HepG2 (cell line): Measurements from ENCODE around the gene RTN4RL2. TPM values are rescaled to one million over a fixed set of nuclear protein-coding genes. Genes with fewer than 3 reads are reported as not detected.
A peak's percentile ranks its signal among the peaks of the same experiment; 100 is the strongest.

Experiments
- FIP1L1 ChIP-seq: fragments of 200-400 bp; formaldehyde crosslinking; IDR thresholded peaks from 2 replicates; pipeline ENCODE4 v1.6.1; 2018; ENCODE audit warnings: low read depth, mild to moderate bottlenecking, low read length, moderate library complexity, borderline replicate concordance; ENCODE audit not compliant: insufficient read depth
- KDM2A ChIP-seq: sonication (generic); formaldehyde crosslinking; IDR thresholded peaks from 2 replicates; pipeline ENCODE4 v1.4.0; 2020; ENCODE audit warnings: low read depth, missing genetic modification reagents, borderline replicate concordance
- KDM6A ChIP-seq: IDR thresholded peaks from 2 replicates; pipeline ENCODE4 v1.6.1; 2016; ENCODE audit warnings: low read depth
- KLF16 ChIP-seq, 2 experiments: sonication (generic) in 1 of 2; formaldehyde crosslinking in 1 of 2; IDR thresholded peaks; 2 replicates each; pipeline versions ENCODE4 v1.6.1 to v1.8.0; 2016 to 2023; ENCODE audit warnings: missing genetic modification reagents in 2 of 2, missing compliant biosample characterization in 1 of 2
- KLF9 ChIP-seq: IDR thresholded peaks from 2 replicates; pipeline ENCODE4 v1.6.1; 2016; ENCODE audit warnings: low read depth
- MZF1 ChIP-seq: sonication (generic); formaldehyde crosslinking; IDR thresholded peaks from 2 replicates; pipeline ENCODE4 v1.8.1; 2023; ENCODE audit warnings: mild to moderate bottlenecking, missing genetic modification reagents, borderline replicate concordance
- SALL2 ChIP-seq: sonication (generic); formaldehyde crosslinking; IDR thresholded peaks from 2 replicates; pipeline ENCODE4 v1.8.1; 2023; ENCODE audit warnings: mild to moderate bottlenecking, missing genetic modification reagents, inconsistent platforms
- ZFP36L1 ChIP-seq: sonication (generic); formaldehyde crosslinking; IDR thresholded peaks from 2 replicates; pipeline ENCODE4 v1.8.0; 2022; ENCODE audit warnings: mild to moderate bottlenecking, missing genetic modification reagents, moderate library complexity
- ZNF230 ChIP-seq: sonication (generic); formaldehyde crosslinking; IDR thresholded peaks from 2 replicates; pipeline ENCODE4 v1.4.0; 2020; ENCODE audit warnings: mild to moderate bottlenecking, missing genetic modification reagents
- ZNF569 ChIP-seq: sonication (generic); formaldehyde crosslinking; IDR thresholded peaks from 2 replicates; pipeline ENCODE4 v1.5.0; 2020; ENCODE audit warnings: mild to moderate bottlenecking, missing genetic modification reagents, moderate library complexity, borderline replicate concordance
- ZNF598 ChIP-seq: sonication (generic); formaldehyde crosslinking; IDR thresholded peaks from 2 replicates; pipeline ENCODE4 v1.5.1; 2020; ENCODE audit warnings: mild to moderate bottlenecking, missing genetic modification reagents, borderline replicate concordance
- ZNF7 ChIP-seq: IDR thresholded peaks from 2 replicates; pipeline ENCODE4 v1.6.1; 2016; ENCODE audit warnings: missing biosample characterization, missing genetic modification reagents
- polyA plus RNA-seq, 8 experiments: library from polyadenylated mRNA; depleted of rRNA in 3 of 8; stranded (reverse) in 7 of 8; unstranded in 1 of 8; fragments of >200 nt; fragmentation: Illumina TruSeq in 4 of 8; extraction: Trizol in 4 of 8; gene quantifications; 2 replicates each; pipeline versions ENCODE4 v1.2.1 to v1.2.3, GENCODE V29; 2011 to 2016; ENCODE audit warnings: low read depth in 4 of 8, missing spikeins in 1 of 8, mixed read lengths in 1 of 8; ENCODE audit not compliant: insufficient read depth in 1 of 8
- total RNA-seq, 5 experiments: library from RNA; depleted of rRNA; stranded (reverse); fragments of >200 nt; fragmentation: Illumina TruSeq; extraction: Trizol; gene quantifications; 2 replicates each; pipeline ENCODE4 v1.2.3, GENCODE V29; 2016; ENCODE audit warnings: low read depth in 1 of 5
- TF ChIP-seq, protein P1 (sequence below): sonication (generic); formaldehyde crosslinking; IDR thresholded peaks from 2 replicates; pipeline ENCODE4 v1.4.0; 2020; ENCODE audit warnings: missing genetic modification reagents
- TF ChIP-seq, protein P2 (sequence below): IDR thresholded peaks from 2 replicates; pipeline ENCODE4 v1.6.1; 2012; ENCODE audit warnings: inconsistent platforms
- TF ChIP-seq, protein P3 (sequence below): sonication (generic); formaldehyde crosslinking; IDR thresholded peaks from 2 replicates; pipeline ENCODE4 v1.4.0; 2020; ENCODE audit warnings: mild to moderate bottlenecking, missing genetic modification reagents
- TF ChIP-seq, protein P4 (sequence below): sonication (generic); IDR thresholded peaks from 2 replicates; pipeline ENCODE4 v1.6.1; 2016; ENCODE audit warnings: low read depth, borderline replicate concordance
- TF ChIP-seq, protein P5 (sequence below): sonication (generic); formaldehyde crosslinking; IDR thresholded peaks from 2 replicates; pipeline ENCODE4 v1.5.0; 2020; ENCODE audit warnings: mild to moderate bottlenecking, missing genetic modification reagents
- TF ChIP-seq, protein P6 (sequence below): sonication (generic); formaldehyde crosslinking; IDR thresholded peaks from 2 replicates; pipeline ENCODE4 v1.4.0; 2020; ENCODE audit warnings: missing genetic modification reagents, borderline replicate concordance

The RTN4RL2 gene
- total and polyA plus RNA-seq, 2 of the 13 experiments (the other 11 are each of a cell fraction or from before 2014, with no cell fraction given), result 1.3 to 4.3 TPM

DNA sequence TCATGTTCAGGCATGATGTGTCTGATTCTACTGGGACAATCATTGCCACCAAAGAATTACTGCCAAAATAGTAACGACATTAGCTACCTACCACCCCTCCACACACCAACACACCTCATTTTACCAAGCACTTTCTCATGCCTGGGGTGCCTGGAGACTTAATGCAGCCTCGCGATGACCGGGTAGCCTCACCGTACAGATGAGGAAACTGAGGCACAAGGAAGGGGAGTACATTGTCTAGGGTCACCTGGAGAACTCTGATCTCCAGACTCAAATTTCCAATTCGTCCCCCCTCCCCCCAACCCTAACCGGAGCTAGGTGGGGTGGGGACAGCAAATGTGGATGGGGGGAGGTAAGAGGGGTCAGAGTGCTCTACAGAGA, 2.7 kb upstream of the RTN4RL2 start (continued):
- TF ChIP-seq ZNF598 (peak; percentile 74; the same call in 1 of the 2 replicates), ZNF569 (CRISPR knock-in tag) (no peak), KDM2A (CRISPR knock-in tag) (no peak), ZNF230 (CRISPR knock-in tag) (no peak), ZNF7 (CRISPR knock-in tag) (no peak), KLF16 (CRISPR knock-in tag; IDR thresholded peaks at IDR 0.05) (no peak), KLF9 (no peak), FIP1L1 (no peak), ZFP36L1 (CRISPR knock-in tag) (no peak), SALL2 (CRISPR knock-in tag) (no peak), MZF1 (CRISPR knock-in tag) (no peak), KDM6A (CRISPR knock-in tag) (no peak)
- TF ChIP-seq, protein P1, sequence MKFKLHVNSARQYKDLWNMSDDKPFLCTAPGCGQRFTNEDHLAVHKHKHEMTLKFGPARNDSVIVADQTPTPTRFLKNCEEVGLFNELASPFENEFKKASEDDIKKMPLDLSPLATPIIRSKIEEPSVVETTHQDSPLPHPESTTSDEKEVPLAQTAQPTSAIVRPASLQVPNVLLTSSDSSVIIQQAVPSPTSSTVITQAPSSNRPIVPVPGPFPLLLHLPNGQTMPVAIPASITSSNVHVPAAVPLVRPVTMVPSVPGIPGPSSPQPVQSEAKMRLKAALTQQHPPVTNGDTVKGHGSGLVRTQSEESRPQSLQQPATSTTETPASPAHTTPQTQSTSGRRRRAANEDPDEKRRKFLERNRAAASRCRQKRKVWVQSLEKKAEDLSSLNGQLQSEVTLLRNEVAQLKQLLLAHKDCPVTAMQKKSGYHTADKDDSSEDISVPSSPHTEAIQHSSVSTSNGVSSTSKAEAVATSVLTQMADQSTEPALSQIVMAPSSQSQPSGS (CRISPR knock-in tag), result no peak
- TF ChIP-seq, protein P2, sequence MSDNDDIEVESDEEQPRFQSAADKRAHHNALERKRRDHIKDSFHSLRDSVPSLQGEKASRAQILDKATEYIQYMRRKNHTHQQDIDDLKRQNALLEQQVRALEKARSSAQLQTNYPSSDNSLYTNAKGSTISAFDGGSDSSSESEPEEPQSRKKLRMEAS, result peak; percentile 31; the same call in 1 of the 2 replicates
- TF ChIP-seq, protein P3, sequence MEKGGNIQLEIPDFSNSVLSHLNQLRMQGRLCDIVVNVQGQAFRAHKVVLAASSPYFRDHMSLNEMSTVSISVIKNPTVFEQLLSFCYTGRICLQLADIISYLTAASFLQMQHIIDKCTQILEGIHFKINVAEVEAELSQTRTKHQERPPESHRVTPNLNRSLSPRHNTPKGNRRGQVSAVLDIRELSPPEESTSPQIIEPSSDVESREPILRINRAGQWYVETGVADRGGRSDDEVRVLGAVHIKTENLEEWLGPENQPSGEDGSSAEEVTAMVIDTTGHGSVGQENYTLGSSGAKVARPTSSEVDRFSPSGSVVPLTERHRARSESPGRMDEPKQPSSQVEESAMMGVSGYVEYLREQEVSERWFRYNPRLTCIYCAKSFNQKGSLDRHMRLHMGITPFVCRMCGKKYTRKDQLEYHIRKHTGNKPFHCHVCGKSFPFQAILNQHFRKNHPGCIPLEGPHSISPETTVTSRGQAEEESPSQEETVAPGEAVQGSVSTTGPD (CRISPR knock-in tag), result no peak
- TF ChIP-seq, protein P4, sequence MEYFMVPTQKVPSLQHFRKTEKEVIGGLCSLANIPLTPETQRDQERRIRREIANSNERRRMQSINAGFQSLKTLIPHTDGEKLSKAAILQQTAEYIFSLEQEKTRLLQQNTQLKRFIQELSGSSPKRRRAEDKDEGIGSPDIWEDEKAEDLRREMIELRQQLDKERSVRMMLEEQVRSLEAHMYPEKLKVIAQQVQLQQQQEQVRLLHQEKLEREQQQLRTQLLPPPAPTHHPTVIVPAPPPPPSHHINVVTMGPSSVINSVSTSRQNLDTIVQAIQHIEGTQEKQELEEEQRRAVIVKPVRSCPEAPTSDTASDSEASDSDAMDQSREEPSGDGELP, result no peak
- TF ChIP-seq, protein P5, sequence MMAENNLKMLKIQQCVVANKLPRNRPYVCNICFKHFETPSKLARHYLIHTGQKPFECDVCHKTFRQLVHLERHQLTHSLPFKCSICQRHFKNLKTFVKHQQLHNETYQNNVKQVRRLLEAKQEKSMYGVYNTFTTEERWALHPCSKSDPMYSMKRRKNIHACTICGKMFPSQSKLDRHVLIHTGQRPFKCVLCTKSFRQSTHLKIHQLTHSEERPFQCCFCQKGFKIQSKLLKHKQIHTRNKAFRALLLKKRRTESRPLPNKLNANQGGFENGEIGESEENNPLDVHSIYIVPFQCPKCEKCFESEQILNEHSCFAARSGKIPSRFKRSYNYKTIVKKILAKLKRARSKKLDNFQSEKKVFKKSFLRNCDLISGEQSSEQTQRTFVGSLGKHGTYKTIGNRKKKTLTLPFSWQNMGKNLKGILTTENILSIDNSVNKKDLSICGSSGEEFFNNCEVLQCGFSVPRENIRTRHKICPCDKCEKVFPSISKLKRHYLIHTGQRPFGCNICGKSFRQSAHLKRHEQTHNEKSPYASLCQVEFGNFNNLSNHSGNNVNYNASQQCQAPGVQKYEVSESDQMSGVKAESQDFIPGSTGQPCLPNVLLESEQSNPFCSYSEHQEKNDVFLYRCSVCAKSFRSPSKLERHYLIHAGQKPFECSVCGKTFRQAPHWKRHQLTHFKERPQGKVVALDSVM (CRISPR knock-in tag), result peak; percentile 10; the same call in 1 of the 2 replicates
- TF ChIP-seq, protein P6, sequence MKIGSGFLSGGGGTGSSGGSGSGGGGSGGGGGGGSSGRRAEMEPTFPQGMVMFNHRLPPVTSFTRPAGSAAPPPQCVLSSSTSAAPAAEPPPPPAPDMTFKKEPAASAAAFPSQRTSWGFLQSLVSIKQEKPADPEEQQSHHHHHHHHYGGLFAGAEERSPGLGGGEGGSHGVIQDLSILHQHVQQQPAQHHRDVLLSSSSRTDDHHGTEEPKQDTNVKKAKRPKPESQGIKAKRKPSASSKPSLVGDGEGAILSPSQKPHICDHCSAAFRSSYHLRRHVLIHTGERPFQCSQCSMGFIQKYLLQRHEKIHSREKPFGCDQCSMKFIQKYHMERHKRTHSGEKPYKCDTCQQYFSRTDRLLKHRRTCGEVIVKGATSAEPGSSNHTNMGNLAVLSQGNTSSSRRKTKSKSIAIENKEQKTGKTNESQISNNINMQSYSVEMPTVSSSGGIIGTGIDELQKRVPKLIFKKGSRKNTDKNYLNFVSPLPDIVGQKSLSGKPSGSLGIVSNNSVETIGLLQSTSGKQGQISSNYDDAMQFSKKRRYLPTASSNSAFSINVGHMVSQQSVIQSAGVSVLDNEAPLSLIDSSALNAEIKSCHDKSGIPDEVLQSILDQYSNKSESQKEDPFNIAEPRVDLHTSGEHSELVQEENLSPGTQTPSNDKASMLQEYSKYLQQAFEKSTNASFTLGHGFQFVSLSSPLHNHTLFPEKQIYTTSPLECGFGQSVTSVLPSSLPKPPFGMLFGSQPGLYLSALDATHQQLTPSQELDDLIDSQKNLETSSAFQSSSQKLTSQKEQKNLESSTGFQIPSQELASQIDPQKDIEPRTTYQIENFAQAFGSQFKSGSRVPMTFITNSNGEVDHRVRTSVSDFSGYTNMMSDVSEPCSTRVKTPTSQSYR (CRISPR knock-in tag), result no peak
